Left renal pelvis (tissue), 4 donors: ENCODE results near the gene CARD6. TPM values are rescaled to one million over a fixed set of nuclear protein-coding genes. Genes with fewer than 3 reads are reported as not detected.
"Not testable (repeated sequence)": the region's sequence is repeated elsewhere in the genome, so short reads cannot be mapped to it uniquely, and the experiment has no call there.

ENCODE experiments used
- DNase-seq, 4 donors: peaks; one replicate each; pipeline ENCODE4 v3.0.0-alpha.2; 2013; ENCODE audit warnings: low read depth in 4 of 4, low spot score in 3 of 4
- polyA plus RNA-seq, 4 donors: library from polyadenylated mRNA; unstranded; fragments of 120-200 nt; gene quantifications; one replicate each; pipeline ENCODE4 v1.2.1, GENCODE V29; 2013; ENCODE audit not compliant: insufficient read length in 4 of 4

Gene CARD6
- polyA plus RNA-seq, 4 donors = 2.5 to 3.4 (median 3.0) TPM

GRCh38 chr5:40869384-40869783 is 28.2 kb downstream of the CARD6 start:
- DNase-seq = no peak

GRCh38 chr5:40871177-40871576 is 30.0 kb downstream of the CARD6 start:
- no peak for DNase-seq

- DNase-seq = not testable (repeated sequence)
Observed at GRCh38 chr5:40872253-40872652, 31.1 kb downstream of the CARD6 start.

GRCh38 chr5:40873286-40873880 is 32.2 kb downstream of the CARD6 start:
- no peak for DNase-seq

GRCh38 chr5:40875958-40876357 is 34.8 kb downstream of the CARD6 start:
- no peak for DNase-seq

GRCh38 chr5:40877371-40877988 is 36.3 kb downstream of the CARD6 start:
- DNase-seq = no peak

GRCh38 chr5:40879163-40879942 is 38.2 kb downstream of the CARD6 start:
- DNase-seq = no peak

GRCh38 chr5:40882291-40882690 is 41.1 kb downstream of the CARD6 start:
- DNase-seq = no peak

- not testable (repeated sequence) for DNase-seq
Observed at GRCh38 chr5:40883051-40883450, 41.9 kb downstream of the CARD6 start.

- DNase-seq = not testable (repeated sequence)
Observed at GRCh38 chr5:40895440-40896425, 54.6 kb downstream of the CARD6 start.

GRCh38 chr5:40904205-40904993 is 63.2 kb downstream of the CARD6 start:
- DNase-seq = peak in 3 of 4 donors; percentile 51 to 59 (median 54)

GRCh38 chr5:40904994-40905306 is 63.8 kb downstream of the CARD6 start:
- DNase-seq = no peak

- no peak for DNase-seq
Observed at GRCh38 chr5:40906351-40906751, 65.2 kb downstream of the CARD6 start.

GRCh38 chr5:40909264-40909663 is 68.1 kb downstream of the CARD6 start, which contains the start of gene C7:
TSS of gene C7 (plus strand) at chr5:40909497. CDS start at chr5:40909611, 114 bp downstream.
- peak in 3 of 4 donors; percentile 29 to 53 (median 36) for DNase-seq

- no peak for DNase-seq
Observed at GRCh38 chr5:40909723-40910122, 68.6 kb downstream of the CARD6 start.

Other genes with a start within 250 kb of the CARD6 start
- gene PTGER4, start 161.5 kb upstream of the CARD6 start, polyA plus RNA-seq = 10 to 100 TPM in 3 of 4 donors, 1 to 10 TPM in 1; 2.8 to 13.6 (median 11.3) TPM
- 10 to 100 TPM; 22.0 to 38.8 (median 34.5) TPM for gene TTC33, start 85.4 kb upstream of the CARD6 start, polyA plus RNA-seq
- 10 to 100 TPM; 53.3 to 82.0 (median 78.5) TPM for gene PRKAA1, start 43.0 kb upstream of the CARD6 start, polyA plus RNA-seq
- 1,000 to 10,000 TPM; 1,771 to 1,971 (median 1,837) TPM for gene RPL37, start 6.1 kb upstream of the CARD6 start, polyA plus RNA-seq
- 100 to 1,000 TPM in 3 of 4 donors, 10 to 100 TPM in 1; 26.7 to 210 (median 126) TPM for gene C7, start 68.1 kb downstream of the CARD6 start, polyA plus RNA-seq
- gene MROH2B, start 230.0 kb downstream of the CARD6 start, polyA plus RNA-seq = under 1 TPM in 2 of 4 donors, not detected in 2; 0.21 to 0.29 TPM